H1 (cell line): ENCODE data around the gene ARID5B. TPM values are rescaled to one million over a fixed set of nuclear protein-coding genes. Genes with fewer than 3 reads are reported as not detected.

ENCODE experiments used
- MAFK ChIP-seq: IDR thresholded peaks from 2 replicates; pipeline ENCODE4 v1.6.1; 2012; ENCODE audit warnings: low read depth, mild to moderate bottlenecking, improper control_type of control experiment, low read length
- polyA plus RNA-seq, 7 experiments: library from polyadenylated mRNA; depleted of rRNA in 3 of 7; stranded (reverse) in 5 of 7; unstranded in 2 of 7; fragments of >200 nt in 5 of 7; fragments of 200-250 nt in 2 of 7; gene quantifications; 1 replicate in 5 of 7; 2 replicates in 1 of 7; 4 replicates in 1 of 7; pipeline versions ENCODE4 v1.2.1 to v1.2.3, GENCODE V29; 2011 to 2013; ENCODE audit warnings: missing spikeins in 2 of 7, mixed read lengths in 2 of 7
- total RNA-seq: library from RNA; stranded (reverse); fragmentation: NEBNext Ultra II Directional; extraction: Animal tissue kit (Norgen Biotek cat#: 25700); gene quantifications from 2 replicates; pipeline ENCODE4 v1.2.1, GENCODE V29; 2021

The ARID5B gene
- total and polyA plus RNA-seq, 2 of the 8 experiments (the other 6 are each of a cell fraction or from before 2014, with no cell fraction given), result 0.21 to 1.1 TPM

DNA sequence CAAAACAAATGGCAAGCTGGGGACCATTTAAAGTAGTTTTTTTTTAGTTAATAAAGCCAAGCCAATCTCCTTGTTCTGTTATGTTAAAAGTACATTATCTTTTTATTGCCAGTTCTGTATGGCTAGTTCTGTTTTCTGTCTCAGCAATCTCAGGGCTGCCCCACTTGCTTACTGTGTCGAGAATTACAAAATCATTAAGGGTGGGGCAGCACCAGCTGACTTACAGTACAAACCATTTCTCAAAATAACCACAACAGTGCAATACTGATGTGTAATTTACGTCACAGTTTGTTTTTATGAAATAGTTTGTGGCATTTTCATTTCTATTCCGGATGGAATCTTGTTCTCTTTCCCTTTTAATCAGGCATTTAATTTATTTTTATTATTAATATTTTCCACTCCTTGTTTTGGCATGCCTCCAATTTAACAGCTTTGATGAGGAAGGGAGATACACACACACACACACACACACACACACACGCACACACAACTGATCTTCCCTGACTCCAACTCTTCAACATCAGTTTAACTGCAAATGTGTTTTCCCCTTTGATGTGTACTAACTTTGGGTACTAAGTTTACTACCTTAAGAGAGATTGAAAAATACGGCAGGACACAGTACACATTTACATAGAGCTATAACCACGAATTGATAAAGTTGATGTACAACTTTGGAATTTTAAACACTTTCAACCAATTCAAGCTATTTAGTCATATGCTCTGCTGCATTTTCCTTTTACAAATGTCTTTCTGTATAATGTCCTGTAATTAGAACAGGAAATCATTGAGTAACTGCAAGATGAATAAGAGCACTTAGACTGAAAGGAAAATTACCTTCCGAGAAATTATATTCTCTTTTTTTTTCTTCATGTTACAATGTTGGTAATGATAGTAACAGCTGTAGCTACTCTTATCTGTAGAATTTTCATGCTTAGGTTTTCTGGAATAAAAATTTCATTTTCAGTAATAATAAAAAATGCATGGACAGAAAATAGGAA lies 91.5 kb downstream of the ARID5B start (continued):
- no peak for TF ChIP-seq MAFK
